Endothelial cell of umbilical vein (primary cell): ENCODE measurements around the gene SLC5A3. TPM values are rescaled to one million over a fixed set of nuclear protein-coding genes. Genes with fewer than 3 reads are reported as not detected.

Experiments
- BruUV-seq: library from RNA; stranded (reverse); fragments of 400-500 nt; replicated peaks from 2 replicates; lab custom pipeline; 2021; lab: Mats Ljungman, UMichigan
- CTCF ChIA-PET: fragments of 300-600, 350-600 bp; sonication (Branson Sonifier 250); formaldehyde crosslinking; loops from one replicate; lab custom pipeline; 2021; ENCODE audit warnings: antibody characterized with exemption, inconsistent platforms; lab: Charles Lee
- POLR2A ChIA-PET: fragments of 300-600, 350-600 bp; sonication (Branson Sonifier 250); formaldehyde crosslinking; loops from one replicate; lab custom pipeline; 2021; ENCODE audit warnings: antibody characterized with exemption, inconsistent platforms; lab: Charles Lee
- DNase-seq: peaks from one replicate; pipeline ENCODE4 v3.0.0-alpha.2; 2011; ENCODE audit warnings: low read depth, low spot score
- FAIRE-seq: peaks from 2 replicates; lab custom pipeline; 2011; peaks lifted over from hg19 to GRCh38; lab: Jason Lieb, UNC
- H2AFZ ChIP-seq: 2 replicates; pipeline ENCODE4 v1.6.0; 2012; ENCODE audit warnings: low read depth, low read length, control low read depth, inconsistent platforms
- H3K27ac ChIP-seq: 2 replicates; pipeline ENCODE4 v1.5.1; 2011; ENCODE audit warnings: low read depth, mild to moderate bottlenecking, control low read depth, low read length, moderate library complexity; ENCODE audit not compliant: insufficient read depth
- H3K27me3 ChIP-seq, 2 experiments: 2 replicates each; pipeline versions ENCODE4 v1.6.0 to v1.6.1; 2011; ENCODE audit warnings: low read length in 2 of 2, mixed read lengths in 1 of 2; ENCODE audit not compliant: control insufficient read depth in 2 of 2, insufficient read depth in 2 of 2
- H3K36me3 ChIP-seq, 2 experiments: 2 replicates in 1 of 2; 3 replicates in 1 of 2; pipeline ENCODE4 v1.5.1; 2011; ENCODE audit warnings: low read length in 2 of 2, mild to moderate bottlenecking in 1 of 2, moderate library complexity in 1 of 2; ENCODE audit not compliant: control insufficient read depth in 2 of 2, insufficient read depth in 2 of 2; ENCODE audit errors: extremely low read depth in 1 of 2
- H3K4me1 ChIP-seq: 3 replicates; pipeline ENCODE4 v1.5.1; 2011; ENCODE audit warnings: mild to moderate bottlenecking, low read length; ENCODE audit not compliant: control insufficient read depth, insufficient read depth; ENCODE audit errors: extremely low read depth
- H3K4me2 ChIP-seq: 2 replicates; pipeline ENCODE4 v1.6.1; 2011; ENCODE audit warnings: low read length, control low read depth, mixed read lengths; ENCODE audit not compliant: insufficient read depth
- H3K4me3 ChIP-seq, 3 experiments: fragments of 200-600 bp in 1 of 3; sonication (generic), shearing (Covaris generic) in 1 of 3; replicated peaks in 1 of 3; 2 replicates each; pipeline ENCODE4 v1.5.1; 2011 to 2016; ENCODE audit warnings: control low read depth in 3 of 3, low read length in 3 of 3, mild to moderate bottlenecking in 2 of 3, inconsistent platforms in 1 of 3, low read depth in 1 of 3, moderate library complexity in 1 of 3; ENCODE audit not compliant: insufficient read depth in 1 of 3
- H3K79me2 ChIP-seq: 2 replicates; pipeline ENCODE4 v1.6.0; 2012; ENCODE audit warnings: low read length, inconsistent platforms; ENCODE audit not compliant: control insufficient read depth, insufficient read depth
- H3K9ac ChIP-seq: replicated peaks from 2 replicates; pipeline ENCODE3; 2011; ENCODE audit warnings: low read length, control low read depth; ENCODE audit not compliant: insufficient read depth; ENCODE audit errors: extremely low read depth
- H3K9me1 ChIP-seq: replicated peaks from 3 replicates; pipeline ENCODE4 v1.6.0; 2011; ENCODE audit warnings: mild to moderate bottlenecking, low read length; ENCODE audit not compliant: control insufficient read depth, insufficient read depth; ENCODE audit errors: extremely low read depth
- H3K9me3 ChIP-seq: replicated peaks from 2 replicates; pipeline ENCODE4 v1.5.1; 2012; ENCODE audit warnings: low read length, inconsistent platforms; ENCODE audit not compliant: control insufficient read depth, insufficient read depth
- H4K20me1 ChIP-seq: replicated peaks from 2 replicates; pipeline ENCODE3; 2011; ENCODE audit warnings: mild to moderate bottlenecking, low read length; ENCODE audit not compliant: control insufficient read depth, insufficient read depth; ENCODE audit errors: extremely low read depth
- EZH2 ChIP-seq: IDR thresholded peaks from 2 replicates; pipeline ENCODE4 v1.6.1; 2012; ENCODE audit warnings: borderline replicate concordance, low read depth, mild to moderate bottlenecking, moderate library complexity, low read length, inconsistent platforms; ENCODE audit not compliant: severe bottlenecking
- GATA2 ChIP-seq: IDR thresholded peaks from 2 replicates; pipeline ENCODE4 v1.7.0; 2011; ENCODE audit warnings: low read depth, mild to moderate bottlenecking, moderate library complexity, mixed read lengths, low read length; ENCODE audit not compliant: insufficient read length, insufficient read depth
- JUN ChIP-seq: IDR thresholded peaks from 2 replicates; pipeline ENCODE4 v1.6.1; 2011; ENCODE audit warnings: borderline replicate concordance, low read depth; ENCODE audit not compliant: insufficient read length, insufficient read depth
- POLR2A ChIP-seq: IDR thresholded peaks from 2 replicates; pipeline ENCODE4 v1.6.1; 2012; ENCODE audit warnings: low read depth, mild to moderate bottlenecking, control low read depth, low read length
- POLR2AphosphoS5 ChIP-seq: IDR thresholded peaks from 2 replicates; pipeline ENCODE4 v1.6.1; 2012; ENCODE audit warnings: low read depth, mild to moderate bottlenecking, control low read depth, low read length, moderate library complexity; ENCODE audit not compliant: insufficient read depth
- dilution Hi-C: fragments of 300-500 bp; cut with MboI; formaldehyde crosslinking; loops from one replicate; pipeline ENCODE4 v1.15.0; 2019; ENCODE audit warnings: low sequenced_read_pairs; ENCODE audit not compliant: extremely low pct_ligation_motif_present
- intact Hi-C: fragments of 100-400 bp; cut with micrococcal nuclease; formaldehyde crosslinking; loops from one replicate; pipeline ENCODE4 v1.10.0; 2022
- polyA plus RNA-seq, 4 experiments: library from polyadenylated mRNA; depleted of rRNA in 3 of 4; stranded (reverse) in 3 of 4; unstranded in 1 of 4; fragments of >200 nt; gene quantifications; 2 replicates each; pipeline versions ENCODE4 v1.2.1 to v1.2.3, GENCODE V29; 2011 to 2012; ENCODE audit warnings: missing spikeins in 1 of 4
- total RNA-seq: library from RNA; stranded (reverse); gene quantifications from 2 replicates; pipeline ENCODE4 v1.2.3, GENCODE V29; 2021
- TF ChIP-seq, protein P1 (sequence below): IDR thresholded peaks from 2 replicates; pipeline ENCODE4 v1.6.1; 2011; ENCODE audit not compliant: insufficient read depth, insufficient read length

SLC5A3 gene
- total and polyA plus RNA-seq, 2 donors (not counting 3 experiments of a cell fraction or from before 2014, with no cell fraction given) = 1.6 to 8.0 TPM

DNA sequence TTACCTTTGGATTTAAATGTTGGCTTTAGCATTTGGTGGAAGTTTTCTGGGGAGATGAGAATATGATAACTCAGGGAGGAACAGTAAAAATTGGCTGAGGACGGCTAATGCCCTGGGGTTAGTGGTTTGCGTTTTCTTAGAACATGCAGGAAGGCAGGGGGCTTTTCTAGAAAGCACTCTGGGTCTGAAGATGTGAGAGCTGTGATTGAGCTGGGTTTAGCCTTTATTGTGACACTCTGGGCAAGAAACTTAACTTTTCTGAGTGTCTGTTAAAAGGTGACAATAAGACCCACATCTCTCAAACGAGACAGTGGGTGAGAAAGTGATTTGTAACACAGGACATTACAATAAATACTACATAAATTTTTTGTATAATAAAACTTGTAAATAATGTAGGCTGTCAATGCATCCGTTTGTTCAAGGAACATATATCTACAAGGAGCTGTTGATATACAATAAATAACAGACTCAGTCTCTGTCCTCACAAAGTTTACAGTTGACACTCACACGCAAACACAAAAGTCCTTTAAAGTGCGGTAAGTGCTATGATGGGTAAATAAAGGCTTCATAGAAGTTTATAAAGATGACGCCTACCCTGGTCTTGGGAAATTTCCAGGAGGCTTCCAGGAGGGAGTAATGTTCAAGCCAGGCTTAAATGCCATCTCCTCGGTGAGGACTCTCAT lies 49.5 kb upstream of the SLC5A3 start:
- CTCF ChIA-PET = interaction anchor here (1.4 to 2.3 kb wide), 2 partner anchors 11 to 100 kb away, joined by 4 to 6 read pairs; no protein-coding TSS in a partner anchor
- peaks cover 10% of the 10 kb centered on the region in 2 experiments for H3K27me3 ChIP-seq
- intact Hi-C loops = no loop called here

GRCh38 chr21:34024374-34024693 lies 49.0 kb upstream of the SLC5A3 start:
- TF ChIP-seq JUN (no peak), EZH2 (no peak), POLR2AphosphoS5 (no peak), POLR2A (no peak)
- TF ChIP-seq, protein P1, sequence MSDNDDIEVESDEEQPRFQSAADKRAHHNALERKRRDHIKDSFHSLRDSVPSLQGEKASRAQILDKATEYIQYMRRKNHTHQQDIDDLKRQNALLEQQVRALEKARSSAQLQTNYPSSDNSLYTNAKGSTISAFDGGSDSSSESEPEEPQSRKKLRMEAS = no peak
- H2AFZ ChIP-seq = no peak overlapping the region
- no peak overlapping the region for H3K9ac ChIP-seq
- no peak overlapping the region for H3K4me2 ChIP-seq
- intact Hi-C loops = no loop called here
- no peaks in the 10 kb centered on the region for H3K79me2 ChIP-seq
- DNase-seq (no peak), FAIRE-seq (no peak)
- H3K9me3 ChIP-seq = no peaks in the 10 kb centered on the region
- POLR2A ChIA-PET = no interaction called here
- no peak overlapping the region for H3K4me3 ChIP-seq
- BruUV-seq = no TSS peak
- no peak overlapping the region for H3K27ac ChIP-seq
- H4K20me1 ChIP-seq = no peaks in the 10 kb centered on the region
- no peaks in the 10 kb centered on the region for H3K9me1 ChIP-seq
- CTCF ChIA-PET = interaction anchor here (2.3 kb wide), 1 partner anchor 11 kb away, joined by 6 read pairs; no protein-coding TSS in a partner anchor
- dilution Hi-C loops = no loop called here
- no peaks in the 10 kb centered on the region for H3K36me3 ChIP-seq
- peaks cover 7 to 10% of the 10 kb centered on the region in 2 experiments for H3K27me3 ChIP-seq
- H3K4me1 ChIP-seq = no peaks in the 10 kb centered on the region

More for the DNA sequence above, 49.5 kb upstream of the SLC5A3 start:
- Histone ChIP-seq H3K4me2 (no peak overlapping the region), H3K79me2 (no peaks in the 10 kb centered on the region), H3K36me3 (no peaks in the 10 kb centered on the region), H3K4me1 (no peaks in the 10 kb centered on the region), H3K9me1 (no peaks in the 10 kb centered on the region), H3K9ac (no peak overlapping the region), H3K27ac (no peak overlapping the region), H3K9me3 (no peaks in the 10 kb centered on the region), H4K20me1 (no peaks in the 10 kb centered on the region), H3K4me3 (no peak overlapping the region), H2AFZ (no peak overlapping the region)
- DNase-seq = no peak
- BruUV-seq = no TSS peak
- POLR2A ChIA-PET = no interaction called here
- dilution Hi-C loops = no loop called here
- TF ChIP-seq GATA2 = no peak
- no peak for FAIRE-seq
